ENCODE data around the gene CTSC. TPM values are rescaled to one million over a fixed set of nuclear protein-coding genes. Genes with fewer than 3 reads are reported as not detected.

The CTSC gene
- total RNA-seq, 1 donor from 2014 or later = 4.8 TPM

GRCh38 chr11:88300888-88301487 is 36.5 kb downstream of the CTSC start:
- no peak for TF ChIP-seq CTCF (IDR thresholded peaks at IDR 0.05)
- Mint-ChIP-seq H3K27me3 (ENCODE audit: low read depth) (no peaks in the 10 kb centered on the region), H3K9me3 (ENCODE audit: low read depth) (peaks cover 4% of the 10 kb centered on the region), H3K27ac (ENCODE audit: unreplicated experiment) (no peak overlapping the region), H3K4me3 (ENCODE audit: unreplicated experiment) (no peak overlapping the region), H3K36me3 (ENCODE audit: low read depth) (no peaks in the 10 kb centered on the region), H3K4me1 (ENCODE audit: low read depth) (no peaks in the 10 kb centered on the region)
- no peak for DNase-seq (ENCODE audit: low spot score)

DNA sequence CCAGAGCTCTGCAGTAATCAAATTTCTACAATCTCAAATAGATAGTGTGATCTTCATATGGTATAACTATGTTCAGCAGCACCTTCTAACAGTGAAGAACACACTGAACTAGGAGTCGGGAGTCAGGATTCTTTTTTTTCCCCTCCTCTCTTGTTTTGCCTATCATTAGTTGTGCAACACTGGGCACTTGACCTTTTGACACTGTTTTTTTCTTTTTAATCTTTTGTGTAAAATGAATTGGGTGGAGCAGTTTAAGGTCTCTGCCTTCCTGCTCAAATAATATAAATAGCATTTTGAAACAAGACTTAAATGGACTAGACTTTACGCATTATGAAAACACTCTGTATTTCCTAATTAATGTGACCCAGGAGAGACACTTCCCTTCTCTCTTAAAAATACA is 39.7 kb downstream of the CTSC start:
- DNase-seq (ENCODE audit: low spot score) = no peak
- no peak for TF ChIP-seq CTCF (IDR thresholded peaks at IDR 0.05)
- Mint-ChIP-seq H3K36me3 (ENCODE audit: low read depth) (no peaks in the 10 kb centered on the region), H3K27me3 (ENCODE audit: low read depth) (no peaks in the 10 kb centered on the region), H3K9me3 (ENCODE audit: low read depth) (no peaks in the 10 kb centered on the region), H3K27ac (ENCODE audit: unreplicated experiment) (no peak overlapping the region), H3K4me1 (ENCODE audit: low read depth) (peaks cover 1% of the 10 kb centered on the region), H3K4me3 (ENCODE audit: unreplicated experiment) (no peak overlapping the region)

DNA sequence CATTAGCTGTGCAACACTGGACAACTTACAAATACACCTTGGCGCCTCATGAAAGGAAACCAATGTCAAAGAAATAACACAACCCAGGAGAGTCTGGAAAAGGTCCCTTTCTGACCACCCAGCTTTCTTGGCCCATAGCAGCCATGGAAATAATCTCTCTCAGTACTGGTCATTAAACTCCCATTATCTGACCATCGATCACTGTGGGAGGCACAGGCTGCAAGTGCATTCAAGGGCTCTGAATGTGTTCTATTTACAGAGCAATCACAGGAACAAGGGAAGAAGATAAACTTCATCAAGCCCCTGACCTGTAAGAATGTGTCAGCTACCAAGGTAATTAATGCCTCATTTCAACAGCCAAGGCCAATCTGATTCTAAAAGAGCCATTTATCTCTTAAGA is 40.1 kb downstream of the CTSC start:
- Mint-ChIP-seq H3K27ac (ENCODE audit: unreplicated experiment) (no peak overlapping the region), H3K27me3 (ENCODE audit: low read depth) (no peaks in the 10 kb centered on the region), H3K36me3 (ENCODE audit: low read depth) (no peaks in the 10 kb centered on the region), H3K4me1 (ENCODE audit: low read depth) (peaks cover 6% of the 10 kb centered on the region), H3K9me3 (ENCODE audit: low read depth) (no peaks in the 10 kb centered on the region), H3K4me3 (ENCODE audit: unreplicated experiment) (no peak overlapping the region)
- TF ChIP-seq CTCF (IDR thresholded peaks at IDR 0.05) = no peak
- DNase-seq (ENCODE audit: low spot score) = no peak

GRCh38 chr11:88295028-88295427 is 42.5 kb downstream of the CTSC start:
- H3K4me3 Mint-ChIP-seq (ENCODE audit: unreplicated experiment) = no peak overlapping the region
- TF ChIP-seq CTCF (IDR thresholded peaks at IDR 0.05) = no peak
- H3K4me1 Mint-ChIP-seq (ENCODE audit: low read depth) = peaks cover 8% of the 10 kb centered on the region
- DNase-seq (ENCODE audit: low spot score) = no peak
- no peaks in the 10 kb centered on the region for H3K36me3 Mint-ChIP-seq (ENCODE audit: low read depth)
- no peaks in the 10 kb centered on the region for H3K9me3 Mint-ChIP-seq (ENCODE audit: low read depth)
- no peak overlapping the region for H3K27ac Mint-ChIP-seq (ENCODE audit: unreplicated experiment)
- H3K27me3 Mint-ChIP-seq (ENCODE audit: low read depth) = no peaks in the 10 kb centered on the region

DNA sequence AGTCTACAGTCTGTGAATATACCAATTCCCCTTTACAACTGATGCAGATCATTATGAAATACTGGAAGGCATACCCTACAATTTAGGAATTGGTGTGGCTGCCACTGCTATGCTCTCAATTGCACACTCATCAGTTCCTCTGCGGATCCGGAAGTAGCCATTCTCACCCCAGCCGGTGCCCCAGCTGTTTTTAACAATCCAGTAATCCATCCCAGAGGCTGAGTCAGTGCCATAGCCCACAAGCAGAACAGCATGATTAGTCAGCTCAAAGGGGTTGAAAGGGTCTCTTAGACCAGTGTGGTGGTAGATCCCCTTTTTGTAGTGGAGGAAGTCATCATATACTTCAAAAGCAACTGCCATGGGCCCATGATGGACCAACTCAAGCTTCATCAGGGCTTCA is 43.6 kb downstream of the CTSC start:
- TF ChIP-seq CTCF (IDR thresholded peaks at IDR 0.05) = no peak
- Mint-ChIP-seq H3K27me3 (ENCODE audit: low read depth) (no peaks in the 10 kb centered on the region), H3K36me3 (ENCODE audit: low read depth) (no peaks in the 10 kb centered on the region), H3K4me1 (ENCODE audit: low read depth) (peaks cover 8% of the 10 kb centered on the region), H3K27ac (ENCODE audit: unreplicated experiment) (no peak overlapping the region), H3K9me3 (ENCODE audit: low read depth) (no peaks in the 10 kb centered on the region), H3K4me3 (ENCODE audit: unreplicated experiment) (no peak overlapping the region)
- DNase-seq (ENCODE audit: low spot score) = no peak

Measured in chondrocyte (in vitro differentiated cells).